K562 (cell line): Measurements from ENCODE around the gene SRGAP2B. TPM values are rescaled to one million over a fixed set of nuclear protein-coding genes. Genes with fewer than 3 reads are reported as not detected.
A peak's percentile ranks its signal among the peaks of the same experiment; 100 is the strongest.
"Not testable (repeated sequence)": the region's sequence is repeated elsewhere in the genome, so short reads cannot be mapped to it uniquely, and the experiment has no call there.

Experiments used
- ATAC-seq: fragments of 200-7000 bp; cut with Tn5 transposase; 3 replicates; pipeline ENCODE4 v1.9.1; 2020; ENCODE audit warnings: moderate library complexity
- BruUV-seq: library from RNA; stranded (reverse); fragments of 400-500 nt; replicated peaks from 2 replicates; lab custom pipeline; 2021; lab: Mats Ljungman, UMichigan
- CTCF ChIA-PET: fragments of 300-600 bp; formaldehyde crosslinking; extraction: SDS; loops from one replicate; lab custom pipeline; 2021; ENCODE audit warnings: low intra/inter-chr PET ratio; lab: Yijun Ruan, JAX
- POLR2A ChIA-PET: fragments of 300-600, 350-650 bp; sonication (Branson Sonifier 250); formaldehyde crosslinking; extraction: SDS; loops from one replicate; lab custom pipeline; 2021; ENCODE audit warnings: antibody characterized with exemption, inconsistent platforms; lab: Yijun Ruan, JAX
- DNase-seq, 4 experiments: peaks; one replicate each; pipeline versions ENCODE4 v3.0.0 to v3.0.0-alpha.2; 2011 to 2018; ENCODE audit warnings: low spot score in 3 of 4, mixed read lengths in 3 of 4; ENCODE audit errors: extremely low read depth in 1 of 4
- FAIRE-seq: peaks from 2 replicates; lab custom pipeline; 2011; peaks lifted over from hg19 to GRCh38; lab: Jason Lieb, UNC
- H2AFZ ChIP-seq: 2 replicates; pipeline ENCODE4 v1.6.0; 2011; ENCODE audit warnings: low read depth, low read length, control low read depth, inconsistent platforms
- H3K27ac ChIP-seq: fragments of 200-600 bp; 3 replicates; pipeline ENCODE4 v1.8.0; 2011; ENCODE audit warnings: low read depth, mild to moderate bottlenecking, control low read depth, inconsistent platforms, low read length, moderate library complexity, mixed read lengths; ENCODE audit errors: extremely low read depth
- H3K27me3 ChIP-seq, 2 experiments: fragments of 300-600 bp in 1 of 2; 2 replicates in 1 of 2; 3 replicates in 1 of 2; pipeline versions ENCODE4 v1.6.0 to v1.8.0; 2011; ENCODE audit warnings: inconsistent platforms in 2 of 2, low read length in 2 of 2, mild to moderate bottlenecking in 1 of 2, mixed read lengths in 1 of 2, moderate library complexity in 1 of 2; ENCODE audit not compliant: control insufficient read depth in 2 of 2, insufficient read depth in 2 of 2
- H3K36me3 ChIP-seq: fragments of 300-600 bp; 3 replicates; pipeline ENCODE4 v1.8.0; 2011; ENCODE audit warnings: mild to moderate bottlenecking, low read length, inconsistent platforms; ENCODE audit not compliant: control insufficient read depth, insufficient read depth
- H3K4me1 ChIP-seq, 2 experiments: fragments of 200-600 bp in 1 of 2; replicated peaks in 1 of 2; 2 replicates in 1 of 2; 3 replicates in 1 of 2; pipeline versions ENCODE4 v1.5.1 to v1.8.0; 2011; ENCODE audit warnings: inconsistent platforms in 2 of 2, low read length in 2 of 2, mild to moderate bottlenecking in 1 of 2, mixed read lengths in 1 of 2, moderate library complexity in 1 of 2; ENCODE audit not compliant: control insufficient read depth in 2 of 2, insufficient read depth in 2 of 2
- H3K4me2 ChIP-seq: 2 replicates; pipeline ENCODE4 v1.6.1; 2011; ENCODE audit warnings: low read length, control low read depth, inconsistent platforms, mixed read lengths; ENCODE audit not compliant: insufficient read depth
- H3K4me3 ChIP-seq: fragments of 200-600 bp; sonication (generic), shearing (Covaris generic); 2 replicates; pipeline ENCODE4 v1.5.1; 2016; ENCODE audit warnings: control low read depth, inconsistent platforms
- H3K79me2 ChIP-seq: fragments of 200-600 bp; 3 replicates; pipeline ENCODE4 v1.8.0; 2011; ENCODE audit warnings: low read length, inconsistent platforms; ENCODE audit not compliant: control insufficient read depth, insufficient read depth
- H3K9ac ChIP-seq, 2 experiments: 2 replicates each; pipeline versions ENCODE4 v1.6.0 to v1.6.1; 2011; ENCODE audit warnings: low read depth in 2 of 2, low read length in 2 of 2, control low read depth in 1 of 2, inconsistent platforms in 1 of 2, mild to moderate bottlenecking in 1 of 2, mixed read lengths in 1 of 2; ENCODE audit not compliant: insufficient read depth in 1 of 2
- H3K9me1 ChIP-seq: one replicate; pipeline ENCODE4 v1.6.0; 2011; ENCODE audit warnings: inconsistent platforms, mild to moderate bottlenecking, low read length, moderate library complexity; ENCODE audit not compliant: control insufficient read depth, insufficient read depth
- H3K9me3 ChIP-seq: replicated peaks from 2 replicates; pipeline ENCODE4 v1.5.1; 2011; ENCODE audit warnings: low read depth, low read length, inconsistent platforms; ENCODE audit not compliant: control insufficient read depth, insufficient read depth
- H4K20me1 ChIP-seq: replicated peaks from 2 replicates; pipeline ENCODE4 v1.6.1; 2011; ENCODE audit warnings: low read length, inconsistent platforms, mixed read lengths; ENCODE audit not compliant: control insufficient read depth, insufficient read depth
- BDP1 ChIP-seq: IDR thresholded peaks from 3 replicates; pipeline ENCODE4 v1.6.1; 2011; ENCODE audit not compliant: insufficient read length, insufficient read depth
- GTF3C2 ChIP-seq: IDR thresholded peaks from 3 replicates; pipeline ENCODE4 v1.6.1; 2011; ENCODE audit warnings: borderline replicate concordance, mild to moderate bottlenecking, moderate library complexity; ENCODE audit not compliant: insufficient read length; ENCODE audit errors: extremely low read depth
- MTA3 ChIP-seq: fragments of 450-650 bp; formaldehyde crosslinking; IDR thresholded peaks from 2 replicates; pipeline ENCODE4 v1.6.1; 2017; ENCODE audit warnings: mild to moderate bottlenecking, borderline replicate concordance
- NFIC ChIP-seq: fragments of 450-650 bp; IDR thresholded peaks from 2 replicates; pipeline ENCODE4 v1.6.1; 2017; ENCODE audit warnings: mild to moderate bottlenecking, inconsistent platforms
- WGBS: fragments of 100-300 bp; shearing (Covaris generic); methylation state at CpG from one replicate; pipeline ENCODE4 v1.1.6; 2016; ENCODE audit warnings: low coverage, mixed read lengths; ENCODE audit not compliant: insufficient coverage; ENCODE audit errors: missing lambda C conversion rate; 5-methylcytosine and 5-hydroxymethylcytosine counted together
- in situ Hi-C: fragments of 300-500 bp; cut with MboI; formaldehyde crosslinking; loops from 4 replicates; pipeline ENCODE4 v1.15.0; 2018; ENCODE audit warnings: inconsistent platforms, mixed read lengths
- intact Hi-C: fragments of 100-400 bp; cut with micrococcal nuclease; formaldehyde crosslinking; loops from 2 replicates; pipeline ENCODE4 v1.14.2; 2022
- polyA plus RNA-seq, 8 experiments: library from polyadenylated mRNA; depleted of rRNA in 4 of 8; stranded (reverse) in 5 of 8; unstranded in 3 of 8; fragments of >200 nt; fragmentation: Nextera tagmentation in 2 of 8; fragmentation: Illumina TruSeq in 1 of 8; extraction: Ambion mirVana in 2 of 8; extraction: Trizol in 1 of 8; gene quantifications; 2 replicates each; pipeline versions ENCODE4 v1.2.1 to v1.2.3, GENCODE V29; 2011 to 2014; ENCODE audit warnings: inconsistent platforms in 1 of 8, missing spikeins in 1 of 8
- total RNA-seq, 7 experiments: library from RNA; depleted of rRNA in 6 of 7; stranded (reverse); fragments of >200 nt in 6 of 7; fragmentation: Illumina TruSeq in 2 of 7; extraction: Trizol in 2 of 7; gene quantifications; 2 replicates each; pipeline versions ENCODE4 v1.2.1 to v1.2.3, GENCODE V29; 2011 to 2021; ENCODE audit warnings: low replicate concordance in 1 of 7

The SRGAP2B gene
- total and polyA plus RNA-seq, 9 of the 15 experiments (the other 6 are each of a cell fraction or from before 2014, with no cell fraction given) = 2.5 to 17.6 (median 4.0) TPM

- H4K20me1 ChIP-seq, H3K36me3 ChIP-seq, H3K27me3 ChIP-seq, H3K27ac ChIP-seq, H3K9me3 ChIP-seq, FAIRE-seq, H3K4me3 ChIP-seq, ATAC-seq, intact Hi-C loops, CTCF ChIA-PET, H3K4me2 ChIP-seq, BruUV-seq, in situ Hi-C loops, POLR2A ChIA-PET, H2AFZ ChIP-seq, H3K9me1 ChIP-seq, H3K4me1 ChIP-seq, DNase-seq, H3K9ac ChIP-seq, H3K79me2 ChIP-seq: not testable (repeated sequence)
- WGBS = no CpG with 5 or more reads among the region's 1 CpG
Observed at GRCh38 chr1:145134476-145134875, 39.3 kb upstream of the SRGAP2B start.

- FAIRE-seq, H3K27me3 ChIP-seq, H3K79me2 ChIP-seq, H3K9ac ChIP-seq, H3K4me3 ChIP-seq, in situ Hi-C loops, H3K9me3 ChIP-seq, H3K9me1 ChIP-seq, H3K4me2 ChIP-seq, H3K4me1 ChIP-seq, H3K36me3 ChIP-seq, POLR2A ChIA-PET, BruUV-seq, intact Hi-C loops, H4K20me1 ChIP-seq, CTCF ChIA-PET, H2AFZ ChIP-seq, H3K27ac ChIP-seq: not testable (repeated sequence)
- 2% methylated on average over 12 of the region's 14 CpGs for WGBS
- ATAC-seq (peak; percentile 85), DNase-seq (peak in 1 of 4 experiments; percentile 64)
- TF ChIP-seq GTF3C2 (peak; percentile 54), NFIC (peak; percentile 46; the same call in 1 of the 2 replicates), BDP1 (peak; percentile 35), MTA3 (peak; percentile 28; the same call in 1 of the 2 replicates)
Observed at GRCh38 chr1:145128697-145129469, 33.8 kb upstream of the SRGAP2B start.
